EH (cell line): ENCODE data around the gene RASA4B.
"Not testable (repeated sequence)": the region's sequence is repeated elsewhere in the genome, so short reads cannot be mapped to it uniquely, and the experiment has no call there.

Experiments used
- DNase-seq: peaks from one replicate; pipeline ENCODE4 v3.0.0-alpha.2; 2015; ENCODE audit warnings: low read depth

Gene RASA4B

GRCh38 chr7:102474116-102474515 lies 43.5 kb downstream of the RASA4B start:
- DNase-seq, result not testable (repeated sequence)

- no peak for DNase-seq
Observed at GRCh38 chr7:102473271-102473991, 44.1 kb downstream of the RASA4B start.

- no peak for DNase-seq
Observed at GRCh38 chr7:102472126-102473041, 45.2 kb downstream of the RASA4B start.

DNA sequence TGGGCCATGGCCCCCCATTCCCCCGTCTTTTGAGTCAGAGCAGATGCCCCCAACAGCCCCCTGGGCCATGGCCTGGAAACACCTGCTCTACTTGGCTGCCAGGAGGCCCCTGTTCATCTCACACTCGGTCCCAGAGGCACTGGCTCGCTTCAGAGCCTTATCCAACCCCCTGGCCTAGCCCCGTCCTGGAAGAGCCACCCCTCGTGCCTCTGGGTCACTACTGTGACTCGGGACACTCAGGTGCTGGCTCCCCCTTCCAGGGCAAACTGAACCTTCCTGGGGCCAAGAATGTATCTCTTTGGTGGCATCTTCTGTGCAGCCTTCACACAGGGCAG lies 45.8 kb downstream of the RASA4B start:
- no peak for DNase-seq

- DNase-seq, result no peak
Observed at GRCh38 chr7:102469972-102470825, 47.4 kb downstream of the RASA4B start.

DNA sequence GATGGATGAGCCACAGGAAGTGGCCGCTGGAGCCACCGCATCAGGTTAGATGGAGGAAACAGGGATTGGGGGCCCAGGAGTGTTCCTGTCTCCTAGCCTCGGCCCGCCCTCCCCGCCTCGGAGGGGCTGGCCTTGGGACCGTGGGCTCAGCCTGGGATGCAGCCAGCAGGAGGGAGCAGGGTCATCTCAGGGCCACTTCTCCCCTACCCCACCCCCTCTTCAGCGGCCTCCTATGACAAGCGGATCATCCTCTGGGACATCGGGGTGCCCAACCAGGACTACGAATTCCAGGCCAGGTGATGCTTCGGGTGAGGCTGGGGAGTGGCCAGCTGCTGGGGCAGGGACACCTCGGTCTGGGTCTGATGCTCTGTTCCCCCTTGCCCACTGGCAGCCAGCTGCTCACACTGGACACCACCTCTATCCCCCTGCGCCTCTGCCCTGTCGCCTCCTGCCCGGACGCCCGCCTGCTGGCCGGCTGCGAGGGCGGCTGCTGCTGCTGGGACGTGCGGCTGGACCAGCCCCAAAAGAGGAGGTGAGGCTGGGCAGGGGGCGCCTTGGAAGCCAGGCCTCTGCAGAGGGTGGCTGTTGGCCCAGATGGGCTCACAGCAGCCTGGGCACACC lies 48.1 kb downstream of the RASA4B start:
- no peak for DNase-seq

GRCh38 chr7:102468478-102469350 lies 48.9 kb downstream of the RASA4B start:
- DNase-seq, result no peak

- no peak for DNase-seq
Observed at GRCh38 chr7:102467581-102468477, 49.7 kb downstream of the RASA4B start.

- no peak for DNase-seq
Observed at GRCh38 chr7:102466097-102466496, 51.5 kb downstream of the RASA4B start.

GRCh38 chr7:102464577-102465280 lies 52.8 kb downstream of the RASA4B start, which contains the start of the genes ALKBH4 and LRWD1:
ALKBH4 (minus strand) TSS chr7:102464863; CDS start chr7:102464836, 27 bp downstream.
LRWD1 (plus strand) TSS chr7:102464984; CDS start chr7:102465081, 97 bp downstream.
- peak; percentile 94 for DNase-seq

- DNase-seq, result peak; percentile 44
Observed at GRCh38 chr7:102463841-102464576, 53.6 kb downstream of the RASA4B start.

GRCh38 chr7:102460467-102460866 lies 57.1 kb downstream of the RASA4B start:
- no peak for DNase-seq

DNA sequence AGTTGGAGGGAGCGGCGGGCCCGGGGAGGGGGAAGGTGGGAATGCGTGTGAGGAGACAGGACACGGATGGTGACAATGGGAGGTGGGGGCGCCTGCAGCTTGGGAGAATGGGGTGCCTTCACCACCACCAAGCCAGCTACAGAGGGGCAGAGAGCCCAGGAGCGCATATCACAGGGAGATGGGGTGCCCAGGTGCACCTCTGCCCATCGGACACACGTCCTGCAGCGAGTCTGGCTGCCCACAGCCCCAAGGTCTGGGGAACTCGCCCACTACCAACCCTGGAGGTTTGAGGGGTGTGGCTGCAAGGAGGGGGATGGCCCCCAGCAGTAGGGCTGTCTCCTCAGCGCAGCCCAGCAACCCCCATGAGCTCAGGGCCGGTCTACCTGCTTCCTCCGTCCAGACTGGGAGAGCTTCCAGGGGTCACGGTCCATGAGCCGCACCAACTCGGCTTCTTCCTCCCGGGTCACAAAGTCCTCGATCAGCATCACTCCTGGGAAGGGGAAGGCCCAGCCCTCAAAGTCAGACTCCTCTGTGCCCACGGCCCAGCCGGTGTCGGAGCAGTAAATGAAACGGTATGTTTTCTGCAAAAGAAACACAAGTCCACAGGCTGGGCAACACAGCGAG lies 58.2 kb downstream of the RASA4B start:
- no peak for DNase-seq

DNA sequence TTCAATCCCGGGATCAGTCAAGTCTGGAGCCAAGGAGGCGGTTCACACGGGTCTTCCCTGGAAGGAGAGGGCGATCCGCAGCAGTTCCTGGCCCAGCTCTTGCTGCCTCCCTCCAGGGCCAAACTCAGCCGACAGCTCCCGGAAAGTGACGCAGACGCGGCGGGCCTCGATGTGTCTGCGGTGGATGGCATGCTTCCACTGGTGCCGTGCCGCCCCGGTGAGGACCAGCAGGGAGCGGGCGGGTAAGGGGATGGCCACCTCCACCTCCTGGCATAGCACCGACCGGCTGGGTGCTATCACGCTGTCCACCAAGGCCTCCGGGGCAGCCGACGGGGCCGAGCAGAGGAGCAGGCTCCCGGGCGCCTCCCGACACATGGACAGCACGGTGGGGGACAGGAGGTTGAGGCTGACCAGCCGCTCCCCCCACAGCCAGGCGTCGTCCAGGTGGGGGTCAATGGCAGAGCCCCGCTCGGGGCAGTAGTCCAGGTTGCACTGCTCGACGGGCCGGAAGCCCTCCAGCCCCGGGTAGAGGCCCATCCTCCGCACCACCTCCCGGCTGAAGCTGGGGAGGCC lies 60.1 kb downstream of the RASA4B start:
- DNase-seq, result no peak

DNA sequence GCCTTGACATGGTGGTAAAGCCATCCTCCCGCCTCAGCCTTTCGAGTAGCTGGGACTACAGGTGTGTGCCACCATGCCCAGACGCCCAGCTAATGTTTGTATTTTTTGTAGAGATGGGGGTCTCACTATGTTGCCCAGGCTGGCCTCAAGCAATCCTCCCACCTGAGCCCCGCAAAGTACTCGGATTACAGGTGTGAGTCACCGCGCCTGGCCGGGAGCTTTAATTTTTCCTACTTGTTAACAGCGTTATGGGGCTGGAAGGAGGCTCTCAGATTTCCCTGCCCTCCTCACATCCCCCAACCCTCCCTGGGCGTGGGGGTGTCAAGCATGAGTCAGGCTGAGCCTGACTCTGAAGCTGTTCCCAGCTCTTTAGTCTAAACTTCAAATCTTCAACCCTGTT lies 61.2 kb downstream of the RASA4B start:
- DNase-seq, result peak; percentile 52

- no peak for DNase-seq
Observed at GRCh38 chr7:102455596-102455995, 62.0 kb downstream of the RASA4B start.

GRCh38 chr7:102454932-102455331 lies 62.6 kb downstream of the RASA4B start:
- not testable (repeated sequence) for DNase-seq
